D721Med (cell line): ENCODE results near the gene HOXD9.

ENCODE experiments used
- DNase-seq: peaks from one replicate; pipeline ENCODE4 v3.0.0; 2011; ENCODE audit warnings: low spot score; ENCODE audit not compliant: insufficient read length
- FAIRE-seq: peaks from 2 replicates; lab custom pipeline; 2011; peaks lifted over from hg19 to GRCh38; lab: Jason Lieb, UNC
- TF ChIP-seq, protein P1 (sequence below): IDR thresholded peaks from 2 replicates; pipeline ENCODE4 v1.5.1; 2012; ENCODE audit warnings: mild to moderate bottlenecking, control low read depth; ENCODE audit not compliant: insufficient read depth; ENCODE audit errors: missing control alignments

HOXD9 gene

DNA sequence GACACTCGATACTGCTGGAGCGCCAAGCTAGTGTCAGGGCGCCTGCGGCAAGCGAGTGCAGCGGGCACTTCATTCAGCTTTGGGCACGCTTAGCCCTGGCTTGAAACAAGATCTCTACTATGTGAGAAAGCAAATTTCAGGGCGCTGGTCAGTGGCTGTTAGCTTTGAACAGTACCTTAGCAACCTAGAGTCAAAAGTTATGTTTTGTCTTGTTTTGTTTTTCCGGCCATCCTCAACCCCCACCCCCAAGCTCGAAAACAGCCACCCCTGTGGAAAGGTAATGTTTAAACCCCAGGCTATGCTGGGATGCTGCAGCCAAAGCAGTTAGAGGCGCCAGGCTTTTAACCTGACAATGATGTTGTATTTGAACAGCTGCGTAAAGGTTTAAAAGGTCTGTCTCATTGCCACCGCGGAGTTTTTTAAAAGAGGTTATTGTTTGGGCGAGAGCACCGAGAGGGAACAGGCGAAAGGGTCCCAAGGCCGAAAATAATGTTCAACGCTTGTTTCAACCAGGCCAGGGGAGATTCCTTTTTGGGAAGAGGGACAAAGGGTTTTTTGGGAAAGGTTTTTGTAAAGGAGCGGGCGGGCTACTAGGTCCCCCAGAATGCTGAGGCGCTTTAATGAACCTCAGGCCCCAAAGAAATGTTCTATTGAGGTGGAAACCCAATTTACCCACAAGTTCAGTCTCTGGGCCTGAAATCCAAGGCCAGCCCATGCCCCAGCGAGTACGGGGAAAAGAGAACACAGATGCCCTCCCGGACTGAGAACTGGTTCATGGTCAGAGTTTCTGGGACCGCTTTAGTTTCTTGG, 8.2 kb upstream of the HOXD9 start:
- TF ChIP-seq, protein P1, sequence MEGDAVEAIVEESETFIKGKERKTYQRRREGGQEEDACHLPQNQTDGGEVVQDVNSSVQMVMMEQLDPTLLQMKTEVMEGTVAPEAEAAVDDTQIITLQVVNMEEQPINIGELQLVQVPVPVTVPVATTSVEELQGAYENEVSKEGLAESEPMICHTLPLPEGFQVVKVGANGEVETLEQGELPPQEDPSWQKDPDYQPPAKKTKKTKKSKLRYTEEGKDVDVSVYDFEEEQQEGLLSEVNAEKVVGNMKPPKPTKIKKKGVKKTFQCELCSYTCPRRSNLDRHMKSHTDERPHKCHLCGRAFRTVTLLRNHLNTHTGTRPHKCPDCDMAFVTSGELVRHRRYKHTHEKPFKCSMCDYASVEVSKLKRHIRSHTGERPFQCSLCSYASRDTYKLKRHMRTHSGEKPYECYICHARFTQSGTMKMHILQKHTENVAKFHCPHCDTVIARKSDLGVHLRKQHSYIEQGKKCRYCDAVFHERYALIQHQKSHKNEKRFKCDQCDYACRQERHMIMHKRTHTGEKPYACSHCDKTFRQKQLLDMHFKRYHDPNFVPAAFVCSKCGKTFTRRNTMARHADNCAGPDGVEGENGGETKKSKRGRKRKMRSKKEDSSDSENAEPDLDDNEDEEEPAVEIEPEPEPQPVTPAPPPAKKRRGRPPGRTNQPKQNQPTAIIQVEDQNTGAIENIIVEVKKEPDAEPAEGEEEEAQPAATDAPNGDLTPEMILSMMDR = no peak
- FAIRE-seq (no peak), DNase-seq (no peak)

DNA sequence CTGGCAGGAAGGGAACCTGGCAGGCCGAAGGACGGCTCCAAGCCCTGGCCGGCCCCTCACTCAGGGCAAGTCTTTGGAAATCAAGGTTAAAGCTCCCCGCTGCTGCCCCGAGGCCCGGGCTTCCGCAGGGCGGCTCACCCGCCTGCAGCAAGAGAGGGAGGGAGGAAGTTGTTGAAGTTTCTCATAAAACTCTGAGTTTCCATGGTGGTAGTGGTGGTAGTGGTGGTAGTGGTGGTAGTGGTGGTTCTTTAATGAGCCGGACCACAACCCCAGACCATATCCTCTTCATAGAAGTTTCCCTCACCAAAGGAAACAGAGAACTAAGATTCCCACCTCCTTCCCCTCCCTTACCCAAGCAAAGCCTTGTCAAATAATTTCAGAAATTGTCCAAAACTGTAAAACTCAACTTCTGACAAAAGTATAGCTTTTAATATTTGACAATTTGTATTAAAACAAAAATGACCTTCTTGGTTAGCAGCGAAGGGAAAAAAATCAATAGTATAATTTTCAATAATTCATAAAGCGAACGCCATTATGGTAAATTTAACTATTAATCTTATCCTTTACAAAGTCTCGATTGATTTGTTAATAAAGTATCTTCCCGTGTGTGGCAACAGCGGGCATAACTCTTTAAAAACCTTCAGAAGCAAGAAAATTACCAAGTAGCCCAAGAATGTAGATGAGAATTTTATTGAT, 7.4 kb upstream of the HOXD9 start:
- no peak for DNase-seq
- no peak for FAIRE-seq
- TF ChIP-seq, protein P1 = no peak

DNA sequence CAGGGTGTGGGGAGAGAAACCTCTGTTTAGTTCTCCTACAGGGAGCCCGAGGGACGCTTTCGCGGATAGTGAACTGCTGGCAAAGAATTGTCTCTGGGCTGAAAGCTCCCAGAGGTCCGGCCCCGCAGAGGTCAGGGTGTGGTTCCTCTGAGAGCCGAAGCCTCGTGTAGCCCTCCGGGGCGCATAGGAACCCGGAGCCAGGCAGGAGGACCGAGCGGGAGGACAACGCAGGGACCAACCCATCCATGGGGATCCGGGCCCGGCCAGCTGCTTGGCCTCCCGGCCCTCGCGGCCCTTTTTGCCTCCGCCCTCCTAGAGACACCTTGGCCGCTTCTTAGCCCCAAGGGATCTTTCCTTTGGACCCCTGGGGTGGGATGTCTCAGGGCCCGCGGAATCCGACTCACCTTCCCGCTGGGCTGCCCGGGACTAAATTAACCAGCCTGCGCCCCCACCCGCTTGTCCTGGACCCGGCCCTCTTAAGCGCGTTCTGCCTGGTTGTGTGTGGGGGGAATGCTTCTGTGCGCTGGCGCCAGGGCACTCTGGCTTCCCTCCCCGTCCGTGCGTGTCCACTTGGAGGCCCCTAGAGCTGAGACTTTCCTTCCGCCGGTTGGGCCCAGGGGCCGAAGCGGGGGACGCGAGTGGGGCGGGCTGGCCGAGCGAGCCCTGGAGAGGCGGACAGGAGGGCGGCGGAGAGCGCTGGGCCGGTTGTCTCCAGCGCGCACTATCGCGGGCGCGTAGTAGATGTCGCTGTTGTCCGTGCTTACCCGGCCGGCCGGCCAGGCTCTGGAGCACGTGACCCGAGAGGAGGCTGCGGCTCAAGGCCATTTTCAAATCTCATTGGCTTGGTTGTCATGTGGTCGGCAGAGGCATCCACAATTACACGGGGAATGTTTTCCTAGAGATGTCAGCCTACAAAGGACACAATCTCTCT, 6.4 kb upstream of the HOXD9 start, which contains the start of gene HOXD10:
HOXD10 (plus strand) TSS at position 896 of the 931 bp plus-strand sequence. CDS start 56 bp downstream, outside the sequence.
- FAIRE-seq (no peak), DNase-seq (no peak)
- TF ChIP-seq, protein P1 = no peak

DNA sequence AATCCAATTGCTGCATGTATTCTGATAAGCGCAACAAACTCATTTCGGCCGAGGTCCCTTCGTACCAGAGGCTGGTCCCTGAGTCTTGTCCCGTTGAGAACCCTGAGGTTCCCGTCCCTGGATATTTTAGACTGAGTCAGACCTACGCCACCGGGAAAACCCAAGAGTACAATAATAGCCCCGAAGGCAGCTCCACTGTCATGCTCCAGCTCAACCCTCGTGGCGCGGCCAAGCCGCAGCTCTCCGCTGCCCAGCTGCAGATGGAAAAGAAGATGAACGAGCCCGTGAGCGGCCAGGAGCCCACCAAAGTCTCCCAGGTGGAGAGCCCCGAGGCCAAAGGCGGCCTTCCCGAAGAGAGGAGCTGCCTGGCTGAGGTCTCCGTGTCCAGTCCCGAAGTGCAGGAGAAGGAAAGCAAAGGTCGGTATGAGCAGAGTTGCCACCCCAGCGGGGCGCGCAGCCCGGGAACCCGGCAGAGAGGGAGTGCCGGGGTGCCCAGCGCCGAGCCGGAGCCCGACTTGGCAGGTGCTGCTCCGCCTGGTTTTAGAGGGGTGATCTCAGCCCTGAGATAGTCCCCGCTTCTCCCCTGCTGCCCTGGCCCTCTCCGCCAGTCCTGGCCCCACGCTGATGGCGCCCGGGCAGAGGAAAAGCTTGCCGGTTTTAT, 5.2 kb upstream of the HOXD9 start:
- no peak for FAIRE-seq
- no peak for DNase-seq
- TF ChIP-seq, protein P1 = no peak

DNA sequence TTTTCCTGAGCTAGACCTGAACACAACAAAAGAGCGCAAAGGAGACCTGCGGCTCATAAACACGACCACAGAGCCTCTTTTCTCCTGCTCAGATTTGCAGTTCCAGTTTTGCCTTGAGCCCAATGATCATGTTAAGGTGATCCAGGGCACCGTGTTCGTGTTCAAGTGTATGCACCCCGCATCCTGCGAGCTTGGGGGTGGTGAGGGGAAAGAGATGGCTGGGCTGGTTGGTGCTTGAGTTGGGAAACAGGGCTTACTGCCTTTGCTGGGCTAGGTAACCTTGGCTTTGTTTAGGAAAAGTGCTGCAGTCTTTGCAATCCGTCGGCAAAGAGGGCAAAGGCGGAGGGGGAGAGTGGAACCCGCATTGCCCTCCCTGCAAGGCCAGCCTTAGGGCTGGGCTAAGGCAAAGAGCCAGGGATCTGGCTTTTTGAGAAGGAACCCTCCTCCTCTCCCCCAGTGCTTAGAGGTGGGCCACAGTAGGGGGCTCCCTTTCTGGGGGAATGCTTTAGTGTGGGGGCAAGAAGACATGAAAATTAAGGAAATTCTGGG, 4.6 kb upstream of the HOXD9 start:
- FAIRE-seq (no peak), DNase-seq (no peak)
- TF ChIP-seq, protein P1 = no peak
